ENCODE results near the gene MICU2. TPM values are rescaled to one million over a fixed set of nuclear protein-coding genes. Genes with fewer than 3 reads are reported as not detected.

The MICU2 gene, protein sequence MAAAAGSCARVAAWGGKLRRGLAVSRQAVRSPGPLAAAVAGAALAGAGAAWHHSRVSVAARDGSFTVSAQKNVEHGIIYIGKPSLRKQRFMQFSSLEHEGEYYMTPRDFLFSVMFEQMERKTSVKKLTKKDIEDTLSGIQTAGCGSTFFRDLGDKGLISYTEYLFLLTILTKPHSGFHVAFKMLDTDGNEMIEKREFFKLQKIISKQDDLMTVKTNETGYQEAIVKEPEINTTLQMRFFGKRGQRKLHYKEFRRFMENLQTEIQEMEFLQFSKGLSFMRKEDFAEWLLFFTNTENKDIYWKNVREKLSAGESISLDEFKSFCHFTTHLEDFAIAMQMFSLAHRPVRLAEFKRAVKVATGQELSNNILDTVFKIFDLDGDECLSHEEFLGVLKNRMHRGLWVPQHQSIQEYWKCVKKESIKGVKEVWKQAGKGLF
- total RNA-seq, result 51.0 TPM

GRCh38 chr13:21603531-21604448 lies at the start of gene MICU2:
MICU2 (minus strand) TSS chr13:21604170; CDS start chr13:21604148, 22 bp downstream.

GRCh38 chr13:21458813-21459701 lies 144.9 kb downstream of the MICU2 start, which contains the start of gene ZDHHC20:
ZDHHC20 (minus strand) TSS chr13:21459303; CDS start chr13:21459171, 132 bp downstream.

Small RNA genes lying within 50 kb of the gene (small RNA-seq; reads per million reads assigned to genes)
- gene RNU6-59P, result not detected

Other genes starting within 250 kb of the MICU2 start
- 86.5 TPM for gene ZDHHC20, start 144.9 kb downstream of the MICU2 start, total RNA-seq
- gene FGF9, start 66.9 kb upstream of the MICU2 start, total RNA-seq, result 20.3 TPM